GM19455 (cell line): ENCODE measurements around the gene PIK3R3.

ENCODE experiments used
- ATAC-seq: cut with Tn5 transposase; IDR thresholded peaks from one replicate; pipeline ENCODE4 v1.9.1; 2021; ENCODE audit not compliant: unreplicated experiment

PIK3R3 gene

DNA sequence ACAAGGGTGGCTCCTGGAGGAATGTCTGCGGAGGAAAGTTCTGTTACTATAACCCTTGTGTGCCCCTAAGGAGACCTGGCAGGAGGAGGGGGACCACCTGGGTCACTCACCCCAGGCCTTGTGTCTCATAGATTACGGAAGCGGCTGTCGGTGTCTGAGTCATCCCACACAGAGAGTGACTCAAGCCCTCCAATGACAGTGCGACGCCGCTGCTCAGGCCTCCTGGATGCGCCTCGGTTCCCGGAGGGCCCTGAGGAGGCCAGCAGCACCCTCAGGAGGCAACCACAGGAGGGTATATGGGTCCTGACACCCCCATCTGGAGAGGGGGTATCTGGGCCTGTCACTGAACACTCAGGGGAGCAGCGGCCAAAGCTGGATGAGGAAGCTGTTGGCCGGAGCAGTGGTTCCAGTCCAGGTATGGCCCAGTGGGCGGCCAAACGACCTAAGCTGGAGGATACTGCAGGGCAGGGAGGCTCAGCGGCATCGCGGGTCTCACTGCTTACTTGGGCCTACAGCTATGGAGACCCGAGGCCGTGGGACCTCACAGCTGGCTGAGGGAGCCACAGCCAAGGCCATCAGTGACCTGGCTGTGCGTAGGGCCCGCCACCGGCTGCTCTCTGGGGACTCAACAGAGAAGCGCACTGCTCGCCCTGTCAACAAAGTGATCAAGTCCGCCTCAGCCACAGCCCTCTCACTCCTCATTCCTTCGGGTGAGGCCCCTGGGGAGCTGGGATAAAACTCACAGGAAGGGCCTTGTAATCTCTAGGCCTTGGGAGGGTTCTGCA lies 101.4 kb downstream of the PIK3R3 start:
- ATAC-seq: no peak

DNA sequence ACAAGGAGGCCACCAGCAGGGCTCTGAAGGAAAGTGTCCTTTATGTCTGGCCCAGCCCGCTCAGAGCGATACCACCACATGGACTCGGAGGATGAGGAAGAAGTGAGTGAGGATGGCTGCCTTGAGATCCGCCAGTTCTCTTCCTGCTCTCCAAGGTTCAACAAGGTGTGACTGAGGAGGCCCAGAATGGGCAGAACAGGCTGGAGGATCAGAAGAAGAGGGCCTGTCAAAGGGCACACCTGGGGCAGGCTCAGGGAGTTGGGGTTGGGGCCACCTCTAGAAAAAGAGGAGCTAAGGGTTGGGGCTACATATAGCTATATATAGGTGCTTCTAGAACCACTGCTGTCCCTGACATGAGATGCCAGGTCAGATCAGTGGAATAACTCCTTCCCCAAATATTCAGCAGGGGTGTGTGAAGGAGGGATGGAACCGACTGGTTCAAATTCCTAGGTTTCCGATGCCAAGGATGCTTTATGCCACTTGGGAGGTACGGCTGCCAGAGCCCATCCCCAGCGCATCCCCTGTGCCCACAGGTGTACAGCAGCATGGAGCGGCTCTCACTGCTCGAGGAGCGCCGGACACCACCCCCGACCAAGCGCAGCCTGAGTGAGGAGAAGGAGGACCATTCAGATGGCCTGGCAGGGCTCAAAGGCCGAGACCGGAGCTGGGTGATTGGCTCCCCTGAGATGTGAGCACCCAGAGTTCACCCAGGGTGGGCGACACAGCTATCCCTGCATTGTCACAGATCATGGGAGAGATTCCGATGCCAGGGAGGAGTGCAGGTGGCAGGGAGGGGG lies 102.2 kb downstream of the PIK3R3 start:
- no peak for ATAC-seq

DNA sequence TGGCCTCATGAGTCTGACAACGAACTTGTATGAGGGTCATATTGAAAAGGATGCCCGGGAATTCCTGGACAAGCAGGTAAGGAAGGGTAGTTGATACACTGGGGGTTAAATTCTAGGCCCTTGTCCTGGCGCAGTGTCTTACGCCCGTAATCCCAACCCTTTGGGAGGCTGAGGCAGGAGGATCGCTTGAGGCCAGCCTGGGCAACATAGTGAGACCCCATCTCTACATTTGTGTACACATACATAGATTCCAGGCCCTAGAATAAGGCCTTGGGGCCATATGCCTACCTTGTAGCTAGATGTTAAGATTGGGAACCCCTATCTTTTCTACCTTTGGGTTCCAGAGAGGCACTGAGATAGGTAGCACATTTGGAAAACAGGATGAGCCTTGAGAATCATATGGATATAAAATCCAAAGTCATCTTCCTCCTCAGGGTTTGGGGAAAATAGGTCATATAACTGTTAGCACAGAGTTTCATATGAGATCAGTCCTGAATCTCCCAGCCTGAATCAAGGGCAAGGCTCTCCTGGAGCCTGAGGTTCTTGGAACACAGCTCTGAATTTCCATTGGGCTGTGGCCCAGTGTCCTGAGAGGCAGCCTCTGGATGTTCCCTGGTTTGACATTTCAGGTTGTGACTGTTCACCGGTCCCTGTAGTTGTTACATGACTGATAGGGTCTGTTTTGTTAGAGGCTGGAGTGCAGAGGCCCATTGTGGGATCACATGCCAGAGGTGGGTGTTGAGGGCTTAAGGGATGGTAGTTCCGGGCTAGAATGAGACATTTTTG lies 104.4 kb downstream of the PIK3R3 start:
- no peak for ATAC-seq

DNA sequence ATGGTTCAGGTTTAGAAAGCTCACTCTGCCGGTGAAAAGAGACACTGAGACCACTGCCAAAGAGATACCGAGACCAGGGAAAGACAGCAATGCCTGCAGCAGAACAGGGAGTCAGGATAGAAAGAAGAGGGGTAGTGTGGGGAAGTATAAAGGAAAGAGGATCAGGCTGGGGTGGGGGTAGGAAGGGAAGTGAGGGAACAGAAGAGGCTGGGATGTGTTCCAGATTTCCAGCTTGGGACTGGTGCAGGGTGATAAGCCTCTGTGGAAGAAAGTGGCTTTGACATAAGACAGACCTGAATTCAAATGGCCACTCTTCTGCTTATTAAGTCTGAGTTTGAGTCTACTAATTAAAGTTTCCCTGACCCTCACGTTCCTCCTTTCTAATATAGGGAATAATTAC lies 105.9 kb downstream of the PIK3R3 start:
- no peak for ATAC-seq

DNA sequence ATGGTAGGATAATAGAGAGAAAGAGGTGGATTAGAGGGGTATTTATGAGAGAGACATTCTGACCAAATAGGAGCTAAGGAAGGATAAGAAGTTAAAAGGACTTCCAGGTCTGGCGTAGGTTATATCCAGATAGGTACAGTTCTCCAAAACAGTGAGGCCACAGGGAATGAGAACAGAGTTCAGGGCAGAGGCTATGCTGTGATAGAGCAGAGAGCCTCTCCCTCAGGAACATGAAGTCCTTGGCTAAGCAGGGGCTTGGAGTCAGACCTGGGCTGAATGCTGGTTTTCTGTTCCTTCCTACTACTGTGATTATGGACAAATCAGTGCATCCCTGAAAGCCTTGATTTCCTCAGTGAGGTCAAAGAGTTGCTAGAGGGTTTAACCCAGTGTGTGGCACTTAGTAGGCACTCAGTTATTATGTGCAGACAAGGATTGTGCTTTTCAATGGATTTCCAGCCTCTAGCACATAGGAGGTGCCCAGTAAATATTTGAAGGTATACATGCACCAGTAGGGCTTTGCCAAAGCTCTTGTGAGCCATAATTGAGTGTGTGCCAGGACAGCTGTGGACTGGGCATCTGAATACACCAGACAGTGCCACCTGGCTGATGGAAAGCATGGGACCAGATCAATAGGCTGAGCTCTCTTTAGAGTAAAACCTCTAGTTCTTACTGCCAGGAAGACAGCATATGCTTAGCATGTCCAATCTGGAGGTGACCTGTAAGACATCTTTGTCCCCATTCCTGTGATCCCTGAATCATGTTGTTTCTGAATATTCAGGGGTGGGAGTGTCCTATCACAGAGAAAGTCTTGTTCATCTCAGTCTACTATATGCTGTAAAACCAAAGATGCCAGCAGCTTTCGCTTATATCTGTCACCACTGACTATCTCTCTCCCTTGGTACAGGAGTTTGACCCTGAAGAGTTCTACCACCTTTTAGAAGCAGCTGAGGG lies 111.1 kb downstream of the PIK3R3 start:
- no peak for ATAC-seq

DNA sequence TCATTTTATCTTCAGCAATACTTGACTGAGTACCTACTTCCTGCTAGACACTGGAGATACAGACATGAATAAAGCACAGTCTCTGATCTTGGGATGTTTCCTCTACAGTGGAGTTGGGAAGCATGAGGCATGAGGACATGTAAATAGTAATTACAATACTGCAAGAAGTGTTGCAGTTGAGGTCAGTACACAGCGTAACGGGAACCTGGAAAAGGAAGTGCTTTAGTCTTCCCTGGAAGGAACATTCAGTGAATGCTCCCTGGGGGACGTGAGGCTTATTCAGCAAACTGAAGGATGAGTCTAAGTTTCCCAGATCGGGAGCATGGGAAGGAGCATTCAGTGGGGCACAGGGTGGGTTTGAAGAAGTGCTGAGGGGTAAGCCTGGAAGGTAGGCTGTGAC lies 112.4 kb downstream of the PIK3R3 start:
- ATAC-seq: no peak

DNA sequence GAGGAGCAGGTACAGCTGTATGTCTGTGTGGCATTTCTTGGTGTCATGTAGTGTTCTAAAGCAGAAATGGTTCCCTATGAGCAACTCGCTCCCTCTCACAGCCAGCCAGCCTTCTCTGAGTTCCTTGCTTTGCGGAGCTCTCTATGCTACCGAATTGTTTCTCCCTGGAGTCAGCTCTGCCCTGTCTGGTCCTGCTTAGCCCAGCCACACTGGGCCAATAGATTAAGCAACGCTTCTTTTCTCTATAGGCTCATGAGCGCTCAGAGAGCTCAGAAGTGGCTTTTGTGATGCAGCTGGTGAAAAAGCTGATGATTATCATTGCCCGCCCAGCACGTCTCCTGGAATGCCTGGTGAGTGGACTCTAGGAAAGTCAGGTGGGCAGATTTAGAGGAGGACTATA lies 113.1 kb downstream of the PIK3R3 start:
- no peak for ATAC-seq

DNA sequence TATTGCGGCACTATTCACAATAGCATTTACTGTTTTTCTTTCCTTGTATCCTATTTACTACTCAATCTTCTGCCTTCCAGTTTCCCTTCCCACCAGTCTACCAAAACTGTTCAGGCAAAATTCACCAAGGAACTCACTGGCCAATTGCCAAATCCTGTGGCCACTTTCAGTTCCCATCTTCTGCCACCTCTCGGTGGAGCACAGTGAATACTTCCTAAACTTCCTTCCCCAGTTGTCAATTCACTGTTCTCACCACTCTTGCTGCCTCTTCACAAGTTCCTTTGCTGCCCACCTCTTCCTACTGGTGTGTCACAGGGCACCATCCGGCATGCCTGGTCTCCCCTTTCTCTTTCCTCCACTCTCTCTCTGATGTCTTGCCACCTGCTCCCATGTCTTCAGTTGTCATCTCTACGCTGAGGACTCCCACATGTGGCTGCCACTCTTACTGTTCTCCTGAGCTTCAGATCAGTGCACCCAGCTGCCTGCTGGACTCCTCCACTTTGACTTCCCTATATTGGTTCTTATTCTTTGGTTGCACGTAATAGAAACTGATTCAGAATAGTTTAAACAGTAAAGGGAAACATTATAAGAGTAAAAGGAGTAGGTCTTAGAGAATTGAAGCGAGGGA lies 114.4 kb downstream of the PIK3R3 start:
- no peak for ATAC-seq

DNA sequence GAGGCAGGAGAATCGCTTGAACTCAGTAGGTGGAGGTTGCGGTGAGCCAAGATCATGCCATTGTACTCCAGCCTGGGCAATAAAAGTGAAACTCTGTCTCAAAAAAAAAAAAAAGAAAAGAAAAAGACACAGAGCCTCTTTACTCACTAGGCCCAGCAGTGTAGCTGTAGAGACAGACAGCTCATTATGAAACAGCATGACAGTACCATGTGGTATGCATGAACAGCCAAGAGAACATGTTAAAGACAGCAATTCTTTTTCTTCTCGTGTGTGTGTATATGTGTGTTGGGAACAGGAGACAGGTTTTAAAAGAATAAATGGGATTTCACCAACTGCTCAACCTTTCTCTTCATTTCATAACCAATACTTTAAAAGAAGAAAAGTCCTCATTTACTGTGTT lies 118.8 kb downstream of the PIK3R3 start:
- no peak for ATAC-seq

DNA sequence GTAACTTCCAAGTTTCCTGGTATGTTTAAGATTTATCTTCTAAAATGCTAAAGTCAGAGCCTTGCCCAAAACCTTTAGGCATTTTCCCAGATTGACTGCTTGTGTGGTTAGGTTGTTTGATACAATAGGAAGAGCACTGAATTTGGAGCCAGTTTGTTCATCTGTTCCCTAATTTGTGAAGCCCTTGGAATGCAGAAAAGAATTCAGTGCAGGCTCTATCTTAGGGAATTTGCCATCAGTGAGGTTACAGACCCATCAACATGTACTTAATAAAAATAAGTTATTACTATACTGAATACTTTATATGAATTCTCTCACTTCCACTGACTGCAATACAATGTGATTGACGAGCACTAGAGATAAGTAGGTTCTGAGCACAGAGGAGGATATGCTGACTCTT lies 120.2 kb downstream of the PIK3R3 start:
- ATAC-seq: no peak

DNA sequence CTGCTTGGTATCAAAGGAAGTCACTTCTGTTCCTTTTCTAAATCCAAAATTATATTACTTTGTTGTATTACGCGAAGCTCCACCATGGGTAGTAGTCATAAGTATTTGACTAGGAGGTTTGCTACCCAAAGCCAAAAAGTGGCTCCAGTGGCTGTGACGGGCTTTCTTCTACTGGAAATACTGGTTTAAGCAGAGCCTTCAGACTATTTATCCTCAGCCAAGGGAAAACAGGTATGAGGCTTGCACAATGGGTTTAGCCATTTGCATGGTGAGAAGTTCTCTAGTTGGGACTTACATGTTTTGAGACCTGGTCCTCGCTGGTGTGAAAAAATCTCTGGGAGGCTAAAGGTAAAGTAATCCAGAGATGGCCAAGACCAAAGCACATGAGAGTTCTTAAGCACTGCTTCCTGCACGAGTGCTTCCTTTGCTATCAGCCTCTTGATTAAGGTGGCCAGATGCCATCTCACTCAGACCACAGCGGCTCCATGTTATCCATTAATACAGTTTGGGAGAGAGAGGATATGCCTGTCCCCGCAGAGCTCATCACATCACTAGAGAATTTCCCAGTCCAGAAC lies 121.2 kb downstream of the PIK3R3 start:
- ATAC-seq: no peak

DNA sequence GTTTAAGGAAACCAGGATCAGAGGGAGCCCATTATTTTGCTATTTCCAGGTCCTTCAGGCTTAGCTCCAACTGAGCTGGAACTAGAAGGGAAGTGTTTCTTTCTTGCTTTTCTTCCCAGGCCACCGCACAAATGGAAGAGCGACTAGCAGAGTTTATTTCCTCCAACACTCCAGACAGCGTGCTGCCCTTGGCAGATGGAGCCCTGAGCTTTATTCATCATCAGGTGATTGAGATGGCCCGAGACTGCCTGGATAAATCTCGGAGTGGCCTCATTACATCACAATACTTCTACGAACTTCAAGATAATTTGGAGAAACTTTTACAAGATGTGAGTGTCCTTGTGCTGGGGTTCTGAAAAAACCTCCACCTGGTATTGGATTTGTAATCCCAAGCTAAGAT lies 121.8 kb downstream of the PIK3R3 start:
- ATAC-seq: no peak

DNA sequence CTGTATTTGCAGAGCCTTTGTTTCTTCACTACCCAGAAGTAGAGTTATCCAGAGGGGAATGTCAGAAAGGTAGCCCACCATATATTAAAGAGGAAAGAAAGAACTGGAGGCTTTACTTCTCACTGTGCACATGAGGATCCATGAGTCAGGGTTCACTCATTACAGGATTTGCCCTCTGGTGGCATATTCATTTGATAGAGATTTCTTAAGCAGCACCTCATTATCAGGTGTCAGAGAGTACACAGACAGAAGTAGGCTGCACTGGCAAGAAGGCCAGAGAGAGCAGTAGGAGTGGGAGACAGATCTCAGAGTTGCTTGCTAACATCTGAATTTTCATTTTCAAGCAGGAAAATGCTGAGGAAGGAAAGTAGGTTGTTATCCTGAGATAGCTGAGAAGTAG lies 123.8 kb downstream of the PIK3R3 start:
- no peak for ATAC-seq

DNA sequence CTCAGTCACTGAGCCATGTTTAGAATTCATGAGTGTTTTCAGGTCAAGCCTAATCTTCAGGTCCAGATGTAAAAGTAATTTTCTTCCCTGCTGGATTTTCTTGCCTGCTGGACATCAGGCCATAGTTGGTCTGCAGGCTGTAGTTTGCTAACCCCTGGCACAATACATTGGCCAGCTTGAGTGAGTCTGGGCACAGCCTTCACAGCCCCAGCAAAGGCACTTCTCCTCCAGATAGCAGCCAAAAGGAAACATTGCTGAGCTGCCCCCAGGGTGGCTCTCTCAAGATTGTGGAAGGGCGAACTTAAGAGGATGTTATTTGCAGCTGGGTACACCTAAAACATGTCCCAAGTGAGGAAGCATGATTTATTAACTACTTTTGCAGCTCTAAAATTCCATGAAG lies 126.8 kb downstream of the PIK3R3 start:
- ATAC-seq: no peak

DNA sequence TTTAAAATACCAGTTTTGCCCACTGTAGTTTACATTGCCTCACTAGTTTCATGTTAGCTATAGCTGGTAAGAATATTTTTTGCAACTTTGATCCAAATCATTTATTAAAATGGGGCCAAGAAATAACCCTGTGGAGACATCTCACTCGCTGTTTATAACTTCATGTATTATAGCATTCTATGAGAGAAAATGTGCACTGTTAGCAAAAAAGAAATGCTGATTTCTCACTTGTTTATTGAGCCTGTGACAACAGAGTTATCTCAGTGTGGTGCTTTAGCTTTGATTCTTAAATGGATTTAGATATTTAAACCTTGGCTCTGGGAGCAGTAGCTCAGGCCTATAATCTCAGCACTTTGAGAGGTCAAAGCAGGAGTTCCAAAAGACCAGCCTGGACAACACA lies 127.9 kb downstream of the PIK3R3 start:
- ATAC-seq: no peak

DNA sequence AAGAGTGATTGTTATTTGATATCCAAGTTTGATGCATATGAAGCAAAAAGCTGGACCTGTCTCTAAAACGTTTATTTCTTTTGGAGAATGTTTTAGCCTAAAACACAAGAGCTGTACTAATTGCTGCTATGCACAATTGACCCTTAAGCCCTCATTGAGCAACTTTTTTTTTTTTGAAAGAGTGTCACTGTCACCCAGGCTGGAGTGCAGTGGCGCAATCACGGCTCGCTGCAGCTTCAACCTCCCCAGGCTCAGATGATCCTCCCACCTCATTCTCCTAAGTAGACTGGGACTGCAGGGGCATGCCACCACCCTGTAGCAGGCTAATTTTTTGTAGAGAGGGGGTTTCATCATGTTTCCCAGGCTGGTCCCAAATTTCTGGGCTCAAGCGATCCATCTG lies 129.1 kb downstream of the PIK3R3 start:
- no peak for ATAC-seq

DNA sequence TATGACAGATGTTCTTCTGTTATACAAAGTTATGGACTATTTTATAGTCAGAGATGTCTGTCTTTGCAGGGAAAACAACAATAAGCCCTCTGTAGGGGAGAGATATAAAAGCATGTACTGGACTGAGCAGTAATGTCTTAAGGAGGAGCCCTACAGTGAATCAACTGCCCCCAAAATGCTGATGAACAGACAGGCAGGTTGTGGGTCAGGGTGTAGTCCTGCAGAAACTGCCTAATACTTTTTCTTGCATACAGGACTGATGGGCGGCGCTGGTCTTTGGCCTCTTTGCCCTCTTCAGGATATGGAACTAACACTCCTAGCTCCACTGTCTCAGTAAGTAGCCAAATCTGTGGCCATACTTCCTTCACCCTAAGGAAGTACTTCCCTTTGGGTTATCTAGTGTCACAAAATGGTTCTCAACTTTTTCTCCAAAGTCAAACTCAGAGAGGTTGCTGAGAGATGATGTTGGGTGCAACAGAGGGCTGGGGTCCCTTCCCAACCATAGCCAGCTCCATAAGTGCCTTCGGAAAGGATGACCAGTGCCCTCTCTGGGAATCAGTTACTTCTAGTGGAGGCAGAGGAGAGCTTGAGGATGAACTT lies 129.8 kb downstream of the PIK3R3 start:
- no peak for ATAC-seq

DNA sequence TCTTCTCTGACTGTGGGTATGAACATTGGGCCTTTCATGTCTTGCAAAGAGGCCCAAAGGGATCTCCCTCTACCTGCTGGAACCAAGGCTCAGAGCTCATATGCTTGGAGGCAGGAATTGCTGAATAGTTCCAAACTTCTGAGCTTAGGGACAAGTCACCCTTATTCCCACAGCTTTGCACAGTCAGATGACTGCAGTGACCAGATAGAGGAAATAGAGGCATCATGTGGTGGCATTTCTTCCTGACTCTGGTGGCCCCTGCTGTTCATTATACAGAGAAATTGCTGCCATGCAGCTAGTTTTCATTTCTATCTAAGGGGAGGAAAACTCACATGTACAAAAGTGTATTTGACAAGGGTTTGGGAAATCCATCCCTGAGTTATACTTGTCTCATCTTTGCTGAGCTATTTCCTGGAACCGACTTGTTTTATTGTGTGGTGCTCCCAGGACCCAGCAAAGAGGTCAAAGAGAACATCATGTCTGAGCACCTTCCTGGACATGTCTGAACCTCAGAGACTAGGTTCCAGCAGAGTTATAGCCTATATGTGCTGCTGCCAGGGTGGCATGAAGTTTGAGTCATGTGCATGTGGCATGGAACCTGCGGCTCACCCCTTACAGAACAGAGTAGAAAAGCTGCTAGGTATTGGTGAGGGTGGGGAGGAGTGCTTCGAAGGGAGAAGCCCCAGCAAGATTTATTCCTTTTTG lies 131.2 kb downstream of the PIK3R3 start:
- ATAC-seq: no peak

DNA sequence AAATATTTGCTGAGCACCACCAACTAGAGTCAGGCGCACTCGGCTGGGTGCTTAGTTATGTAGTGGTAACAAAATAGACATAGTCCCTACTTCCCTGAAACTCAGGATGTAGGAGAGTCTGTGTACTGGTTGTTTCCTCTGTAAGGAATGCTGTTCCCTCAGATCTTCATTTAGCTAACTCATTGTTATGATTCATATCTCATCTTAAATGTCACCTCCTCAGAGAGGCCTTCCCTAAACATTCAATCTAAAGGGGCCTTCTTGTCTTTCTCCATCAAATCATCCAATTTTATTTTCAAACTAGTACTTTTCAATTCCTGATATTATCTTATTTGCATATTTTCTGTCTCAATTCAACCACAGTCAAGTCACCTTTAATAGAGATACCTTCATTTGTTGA lies 132.9 kb downstream of the PIK3R3 start:
- ATAC-seq: no peak
